HG03378 (cell line): Measurements from ENCODE around the gene EEF1AKMT4.

Experiments used
- ATAC-seq: cut with Tn5 transposase; IDR thresholded peaks from one replicate; pipeline ENCODE4 v1.9.1; 2021; ENCODE audit warnings: mild to moderate bottlenecking, moderate library complexity; ENCODE audit not compliant: unreplicated experiment

Gene EEF1AKMT4

DNA sequence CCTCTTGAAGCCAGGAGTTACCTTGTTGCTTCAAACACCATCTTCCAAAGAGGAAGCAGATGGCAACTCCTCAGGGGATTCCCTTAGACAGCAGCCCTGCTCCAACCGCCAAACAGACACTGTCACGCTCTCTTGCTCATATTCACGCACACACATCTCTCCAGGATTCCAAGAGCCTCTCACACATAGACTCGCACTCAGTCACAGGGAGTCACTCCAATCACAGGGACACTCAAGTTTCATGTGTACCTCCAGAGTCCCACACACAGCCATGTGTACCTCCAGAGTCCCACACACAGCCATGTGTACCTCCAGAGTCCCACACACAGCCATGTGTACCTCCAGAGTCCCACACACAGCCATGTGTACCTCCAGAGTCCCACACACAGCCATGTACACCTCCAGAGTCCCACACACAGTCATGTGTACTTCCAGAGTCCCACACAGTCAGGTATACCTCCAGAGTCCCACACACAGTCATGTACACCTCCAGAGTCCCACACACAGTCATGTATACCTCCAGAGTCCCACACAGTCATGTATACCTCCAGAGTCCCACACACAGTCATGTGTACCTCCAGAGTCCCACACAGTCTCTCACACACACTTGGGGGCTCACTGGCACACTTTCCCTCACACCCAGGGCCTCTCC, 14.0 kb upstream of the EEF1AKMT4 start:
- ATAC-seq = no peak

DNA sequence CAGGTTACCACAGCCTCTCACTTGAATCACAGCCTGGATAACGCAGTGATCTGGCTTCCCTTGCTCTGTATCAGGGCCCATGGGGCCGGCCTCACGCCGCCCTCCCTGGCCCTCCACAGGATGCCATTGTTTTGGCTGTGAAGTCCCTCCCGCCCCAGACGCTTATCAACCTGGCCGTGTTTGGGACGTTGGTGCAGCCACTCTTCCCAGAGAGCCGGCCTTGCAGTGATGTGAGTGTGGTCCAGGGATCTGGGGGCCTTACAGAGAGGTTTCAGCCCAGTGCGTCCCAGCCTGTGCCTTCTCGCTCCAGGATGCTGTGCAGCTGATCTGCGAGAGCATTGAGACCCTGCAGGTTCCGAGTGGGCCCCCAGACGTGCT, 13.4 kb upstream of the EEF1AKMT4 start:
- no peak for ATAC-seq

DNA sequence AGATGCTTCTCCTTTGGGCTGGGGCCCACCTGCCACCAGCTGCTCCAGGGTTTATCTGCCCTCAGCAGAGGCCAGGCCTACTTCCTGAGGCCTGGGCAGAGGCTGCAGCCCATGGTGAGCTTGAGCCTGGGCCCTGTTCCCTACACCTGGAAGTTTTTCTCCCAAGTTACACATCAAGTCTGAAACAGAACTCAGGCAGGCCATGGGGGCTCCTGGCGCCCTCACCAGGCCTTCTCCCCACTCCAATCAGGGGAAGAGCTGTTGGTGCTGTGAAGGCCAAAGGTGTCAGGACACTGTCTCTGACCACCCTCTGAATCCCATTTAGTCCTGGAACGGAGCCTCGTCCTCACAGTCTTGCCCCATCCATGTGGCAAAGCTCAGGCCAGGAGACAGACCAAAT, 12.8 kb upstream of the EEF1AKMT4 start:
- no peak for ATAC-seq

DNA sequence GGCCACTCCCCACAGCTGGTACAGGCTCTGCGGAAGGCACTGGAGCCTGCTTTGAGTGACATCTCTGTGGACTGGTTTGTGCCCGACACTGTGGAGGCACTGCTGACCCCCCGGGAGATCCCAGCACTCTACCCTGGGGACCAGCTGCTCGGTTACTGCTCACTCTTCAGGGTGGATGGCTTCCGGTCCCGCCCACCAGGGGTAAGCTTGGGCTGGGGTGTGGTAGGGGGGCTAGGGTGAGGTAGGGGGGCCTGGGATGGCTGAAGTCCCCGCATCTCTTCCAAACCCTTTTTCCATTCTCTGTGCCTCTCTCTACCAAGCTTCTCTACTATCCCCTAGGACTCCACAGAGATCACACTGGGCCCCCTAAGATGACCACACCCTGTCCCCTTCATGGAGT, 12.3 kb upstream of the EEF1AKMT4 start:
- no peak for ATAC-seq

DNA sequence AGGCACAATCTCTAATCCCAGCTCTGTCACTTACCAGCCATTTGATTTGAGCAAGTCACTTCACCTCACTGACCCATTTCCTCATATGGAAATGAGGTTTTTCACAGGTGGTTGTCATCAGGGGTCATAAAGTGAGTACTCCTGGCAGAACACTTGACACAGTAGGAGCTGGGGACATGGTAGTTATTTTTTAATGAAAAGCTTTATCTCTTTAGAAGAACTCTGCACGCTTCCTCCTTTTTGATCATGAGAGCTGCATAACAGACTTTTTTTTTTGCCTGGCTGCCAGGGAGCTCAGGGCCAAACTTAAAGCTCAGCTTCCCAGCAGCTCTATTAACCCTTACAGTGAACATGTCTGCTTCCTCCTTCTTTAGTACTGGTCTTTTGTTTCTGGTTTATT, 11.7 kb upstream of the EEF1AKMT4 start:
- no peak for ATAC-seq

DNA sequence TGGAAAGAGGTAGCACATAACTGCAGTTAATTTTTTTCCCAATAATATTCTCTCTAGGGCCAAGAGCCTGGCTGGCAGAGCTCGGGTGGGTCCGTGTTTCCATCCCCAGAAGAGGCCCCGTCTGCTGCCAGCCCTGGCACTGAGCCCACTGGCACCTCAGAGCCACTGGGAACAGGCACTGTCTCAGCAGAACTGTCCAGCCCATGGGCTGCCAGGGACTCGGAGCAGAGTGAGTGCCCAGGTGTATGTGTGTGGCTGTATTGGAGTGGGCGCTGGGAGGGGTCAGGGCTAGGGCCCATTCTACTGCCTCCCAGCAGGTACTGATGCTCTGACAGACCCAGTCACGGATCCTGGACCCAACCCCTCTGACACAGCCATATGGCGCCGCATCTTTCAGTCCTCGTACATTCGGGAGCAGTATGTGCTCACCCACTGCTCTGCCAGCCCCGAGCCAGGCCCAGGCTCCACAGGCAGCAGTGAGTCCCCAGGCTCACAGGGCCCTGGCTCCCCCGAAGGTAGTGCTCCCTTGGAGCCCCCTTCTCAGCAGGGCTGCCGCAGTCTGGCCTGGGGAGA, 11.1 kb upstream of the EEF1AKMT4 start:
- no peak for ATAC-seq

DNA sequence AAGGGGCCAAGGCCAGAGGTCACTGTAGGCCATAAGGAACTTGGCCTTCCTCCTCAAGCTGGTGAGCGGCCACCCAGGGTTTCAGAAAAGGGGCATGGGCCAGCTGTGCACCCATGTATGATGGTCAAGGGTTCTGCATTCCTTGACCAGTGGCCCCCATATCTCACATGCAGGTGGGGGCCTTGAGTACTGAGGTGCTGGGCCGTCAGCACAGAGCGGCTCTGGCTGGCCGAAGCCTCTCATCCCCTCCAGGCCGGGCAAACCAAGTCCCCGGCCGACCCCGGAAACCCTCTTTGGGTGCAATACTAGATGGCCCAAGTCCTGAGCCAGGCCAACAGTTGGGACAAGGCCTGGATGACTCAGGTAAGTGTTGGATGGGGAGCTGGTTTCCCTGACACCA, 10.3 kb upstream of the EEF1AKMT4 start:
- no peak for ATAC-seq

DNA sequence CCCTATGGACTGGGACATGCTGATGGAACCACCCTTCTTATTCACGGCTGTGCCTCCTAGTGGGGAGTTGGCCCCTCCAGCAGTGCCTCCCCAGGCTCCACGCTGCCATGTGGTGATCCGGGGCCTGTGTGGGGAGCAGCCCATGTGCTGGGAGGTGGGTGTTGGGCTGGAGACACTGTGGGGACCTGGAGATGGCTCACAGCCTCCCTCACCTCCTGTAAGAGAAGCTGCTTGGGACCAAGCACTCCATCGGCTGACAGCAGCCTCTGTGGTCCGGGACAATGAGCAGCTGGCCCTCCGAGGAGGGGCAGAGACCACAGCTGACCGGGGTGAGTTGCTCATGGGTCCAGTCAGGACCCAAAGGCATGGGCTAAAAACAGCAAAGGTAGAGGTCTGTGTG, 9.8 kb upstream of the EEF1AKMT4 start:
- ATAC-seq = no peak

DNA sequence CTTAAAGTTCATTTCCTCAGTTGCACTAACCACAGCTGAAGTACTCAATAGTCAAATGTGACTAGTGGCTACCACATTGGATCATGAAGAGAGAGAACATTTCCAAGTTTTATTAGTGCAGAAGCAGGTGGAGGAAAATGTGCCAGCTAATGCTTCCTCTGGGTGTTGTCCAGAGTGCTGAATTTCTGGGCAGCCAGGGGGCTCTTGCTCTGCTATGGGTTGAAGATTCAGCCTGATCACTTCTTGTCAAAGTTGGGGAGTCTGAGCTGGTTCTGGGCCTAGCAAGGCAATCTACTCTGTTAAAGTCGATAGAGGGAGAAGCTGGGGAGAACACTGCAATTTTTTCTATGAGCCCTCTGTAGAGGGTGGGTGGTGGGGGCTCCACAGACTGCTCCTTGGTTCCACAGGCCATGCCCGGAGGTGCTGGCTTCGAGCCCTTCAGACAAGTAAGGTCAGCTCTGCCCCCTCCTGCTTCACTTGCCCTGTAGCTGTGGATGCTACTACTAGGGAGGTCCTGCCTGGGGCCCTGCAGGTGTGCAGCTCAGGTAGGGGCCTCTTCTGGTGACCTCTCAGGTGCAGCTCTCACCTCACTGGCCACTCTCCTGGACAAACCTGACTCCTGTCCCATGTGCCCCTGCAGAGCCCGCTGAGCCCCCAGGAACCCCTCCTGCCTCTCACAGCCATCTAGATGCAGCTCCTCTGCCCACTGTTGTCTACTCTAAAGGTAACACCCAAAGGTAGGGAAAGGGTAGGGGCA, 8.9 kb upstream of the EEF1AKMT4 start:
- no peak for ATAC-seq

DNA sequence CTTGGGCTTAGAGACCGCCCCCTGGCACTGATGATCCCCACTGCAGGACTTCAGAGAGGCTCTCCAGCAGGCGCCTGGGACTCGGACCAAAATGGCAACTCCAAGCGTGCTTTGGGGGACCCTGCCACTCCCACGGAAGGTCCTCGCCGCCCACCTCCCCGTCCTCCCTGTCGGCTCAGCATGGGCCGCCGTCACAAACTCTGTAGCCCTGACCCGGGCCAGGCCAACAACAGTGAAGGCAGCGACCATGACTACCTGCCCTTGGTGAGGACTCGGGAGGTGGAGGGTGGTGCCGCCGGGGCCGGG, 8.4 kb upstream of the EEF1AKMT4 start:
- no peak for ATAC-seq

DNA sequence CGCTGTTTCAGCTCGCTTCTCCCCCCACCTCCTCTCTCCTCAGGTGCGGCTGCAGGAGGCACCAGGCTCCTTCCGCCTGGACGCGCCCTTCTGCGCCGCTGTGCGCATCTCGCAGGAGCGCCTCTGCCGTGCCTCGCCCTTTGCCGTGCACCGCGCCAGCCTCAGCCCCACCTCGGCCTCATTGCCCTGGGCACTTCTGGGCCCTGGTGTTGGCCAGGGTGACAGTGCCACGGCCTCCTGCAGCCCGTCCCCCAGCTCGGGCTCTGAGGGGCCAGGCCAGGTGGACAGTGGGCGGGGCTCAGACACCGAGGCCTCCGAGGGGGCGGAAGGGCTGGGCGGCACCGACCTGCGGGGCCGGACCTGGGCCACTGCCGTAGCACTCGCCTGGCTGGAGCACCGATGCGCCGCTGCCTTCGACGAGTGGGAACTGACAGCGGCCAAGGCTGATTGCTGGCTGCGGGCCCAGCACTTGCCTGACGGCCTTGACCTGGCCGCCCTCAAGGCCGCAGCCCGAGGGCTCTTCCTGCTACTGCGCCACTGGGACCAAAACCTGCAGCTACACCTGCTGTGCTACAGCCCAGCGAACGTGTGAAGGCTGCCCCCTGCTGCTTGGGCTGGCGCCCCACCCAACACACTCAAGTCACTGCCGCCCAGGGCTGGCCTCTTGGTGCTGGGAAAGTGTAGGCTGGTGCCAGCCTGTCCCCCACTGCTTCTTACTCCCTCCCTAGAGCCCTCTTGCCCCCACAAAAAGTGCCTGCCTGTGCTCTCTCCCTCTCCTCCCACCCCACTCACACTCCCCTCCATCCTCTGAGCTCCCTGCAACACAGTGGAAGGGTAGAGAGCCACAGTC, 7.8 kb upstream of the EEF1AKMT4 start:
- ATAC-seq = no peak

DNA sequence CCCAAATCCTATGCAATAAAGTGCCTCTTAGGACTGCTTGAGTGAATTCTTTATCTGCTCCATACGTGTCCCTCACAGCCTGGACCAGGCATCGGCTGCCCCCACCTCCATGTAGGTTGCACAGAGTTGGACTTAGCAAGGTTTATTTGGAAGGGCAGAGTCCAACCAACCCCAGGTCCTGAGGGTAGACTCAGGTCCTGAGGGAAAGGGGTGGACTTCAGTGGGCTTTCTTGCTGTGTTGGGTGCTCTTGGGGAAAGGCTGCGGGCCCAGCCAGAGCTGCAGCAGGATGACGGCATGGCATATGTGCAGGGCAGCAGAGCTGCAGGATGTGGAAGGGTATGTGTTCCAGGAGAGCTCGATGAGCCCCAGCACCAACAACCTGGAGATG, 7.2 kb upstream of the EEF1AKMT4 start:
- ATAC-seq = no peak

DNA sequence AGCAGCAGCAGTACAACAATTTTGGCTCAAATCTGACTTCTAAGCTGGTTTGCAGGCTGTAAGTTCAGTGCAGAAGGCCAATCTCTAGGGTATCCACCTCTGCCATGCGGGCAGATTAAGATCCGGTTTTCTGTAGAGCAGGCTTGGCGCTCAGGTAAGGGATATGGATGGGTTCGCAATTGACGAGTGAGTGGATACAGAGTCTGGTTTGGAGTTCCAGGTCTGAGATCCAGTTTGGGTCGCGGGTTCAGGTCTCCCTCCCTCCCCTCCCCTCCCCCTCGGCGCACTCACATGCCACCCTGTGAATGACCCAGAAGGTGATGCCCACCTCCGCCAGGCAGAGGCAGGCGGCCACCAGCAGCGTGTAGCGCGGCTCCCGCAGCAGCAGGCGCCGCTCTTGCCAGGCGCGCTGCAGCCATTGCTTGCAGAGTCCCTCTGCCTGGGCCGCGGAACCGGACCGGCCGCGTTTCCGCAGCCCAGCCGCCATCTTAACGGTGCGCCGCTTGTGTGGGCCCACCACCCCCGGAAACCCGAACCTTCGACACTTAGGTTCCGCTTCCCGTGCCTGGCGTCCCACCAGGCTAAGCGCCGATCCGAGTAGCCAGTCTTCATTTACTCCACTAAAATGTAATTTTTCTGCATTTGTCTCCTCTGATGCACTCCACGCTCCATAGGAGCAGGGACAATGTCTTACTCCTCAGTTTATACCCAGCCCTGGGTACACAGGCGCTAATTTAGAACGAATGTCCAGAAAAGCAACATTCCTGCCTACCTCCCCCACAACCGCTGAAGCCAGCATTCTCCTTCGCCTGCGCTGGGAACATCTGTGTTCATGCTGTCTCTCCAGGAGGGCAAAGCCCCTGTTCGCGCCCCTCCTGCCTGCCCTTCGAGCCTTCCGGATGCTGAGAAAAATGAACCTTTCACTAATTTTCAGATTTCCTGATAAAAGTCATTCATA, 739 bp upstream of the EEF1AKMT4 start, which contains the start of gene ALG3:
Gene ALG3, minus strand, starts transcription at position 509 of the 958 bp plus-strand sequence. Its CDS starts 22 bp downstream, at position 487.
- ATAC-seq = peak; percentile 33

DNA sequence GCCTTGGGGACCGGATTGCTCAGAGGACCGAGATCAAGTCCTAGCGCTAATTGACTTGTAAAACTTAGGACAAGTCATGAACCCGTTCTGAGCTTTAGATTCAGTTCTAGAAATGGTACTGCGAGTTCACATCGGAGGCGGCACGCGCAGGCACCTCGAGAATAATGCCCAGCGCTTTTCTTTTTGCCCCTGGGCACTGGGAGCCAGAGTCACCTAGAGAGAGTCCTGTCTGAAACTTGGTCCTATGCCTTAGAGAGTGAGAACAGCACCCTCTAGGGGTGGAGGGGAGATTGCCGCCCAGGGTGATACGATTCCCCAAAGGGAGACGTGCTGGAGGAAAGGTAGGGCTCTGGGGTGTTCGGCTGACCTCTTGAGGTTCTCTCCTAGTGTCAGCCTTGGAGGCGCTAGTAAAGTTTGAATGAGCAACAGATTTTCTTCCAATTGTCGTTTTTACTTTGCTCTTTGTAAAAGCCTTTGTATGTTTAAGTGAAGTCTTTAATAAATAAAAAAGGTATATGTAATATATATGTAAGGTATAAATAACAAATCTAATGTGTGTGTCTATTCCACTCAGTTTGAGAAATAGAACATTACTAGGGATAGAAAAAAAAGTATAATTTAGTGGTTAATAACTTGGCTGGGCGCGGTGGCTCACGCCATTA, 826 bp downstream of the EEF1AKMT4 start:
- peak; percentile 74 for ATAC-seq

DNA sequence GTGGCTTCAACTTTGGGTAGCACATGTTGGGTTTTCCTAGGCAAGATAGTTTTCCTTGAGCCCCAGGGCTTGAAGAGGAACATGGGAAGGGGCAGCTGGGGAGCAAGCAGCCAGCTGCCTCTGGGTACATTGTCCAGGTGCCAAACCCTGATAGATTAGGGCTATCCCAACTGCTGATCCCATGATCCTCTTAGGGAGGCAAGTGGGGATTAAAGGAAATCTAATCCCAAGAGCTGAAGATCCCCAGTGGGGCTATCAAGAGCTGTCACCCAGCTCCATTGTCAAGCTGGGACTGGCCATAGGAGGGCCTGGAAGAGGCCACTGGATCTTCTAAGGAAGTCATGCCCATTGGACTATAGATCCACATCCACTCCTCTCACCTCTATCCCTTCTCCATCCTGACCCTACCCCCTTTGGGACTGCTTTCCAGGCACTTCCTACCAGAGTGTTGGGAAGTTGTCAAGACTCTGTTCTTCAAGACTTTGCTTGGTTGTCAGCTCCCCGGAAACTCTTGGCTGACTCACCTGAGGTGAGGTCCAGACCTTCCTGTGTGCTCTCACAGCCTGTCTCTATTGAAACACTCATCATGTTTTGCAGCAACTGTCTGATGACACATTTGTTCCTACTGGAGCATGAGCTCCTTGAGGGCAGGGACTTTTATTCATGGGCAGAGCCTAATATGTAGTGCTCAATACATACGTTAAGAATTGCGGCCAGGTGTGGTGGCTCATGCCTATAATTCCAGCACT, 6.0 kb downstream of the EEF1AKMT4 start:
- ATAC-seq = no peak

DNA sequence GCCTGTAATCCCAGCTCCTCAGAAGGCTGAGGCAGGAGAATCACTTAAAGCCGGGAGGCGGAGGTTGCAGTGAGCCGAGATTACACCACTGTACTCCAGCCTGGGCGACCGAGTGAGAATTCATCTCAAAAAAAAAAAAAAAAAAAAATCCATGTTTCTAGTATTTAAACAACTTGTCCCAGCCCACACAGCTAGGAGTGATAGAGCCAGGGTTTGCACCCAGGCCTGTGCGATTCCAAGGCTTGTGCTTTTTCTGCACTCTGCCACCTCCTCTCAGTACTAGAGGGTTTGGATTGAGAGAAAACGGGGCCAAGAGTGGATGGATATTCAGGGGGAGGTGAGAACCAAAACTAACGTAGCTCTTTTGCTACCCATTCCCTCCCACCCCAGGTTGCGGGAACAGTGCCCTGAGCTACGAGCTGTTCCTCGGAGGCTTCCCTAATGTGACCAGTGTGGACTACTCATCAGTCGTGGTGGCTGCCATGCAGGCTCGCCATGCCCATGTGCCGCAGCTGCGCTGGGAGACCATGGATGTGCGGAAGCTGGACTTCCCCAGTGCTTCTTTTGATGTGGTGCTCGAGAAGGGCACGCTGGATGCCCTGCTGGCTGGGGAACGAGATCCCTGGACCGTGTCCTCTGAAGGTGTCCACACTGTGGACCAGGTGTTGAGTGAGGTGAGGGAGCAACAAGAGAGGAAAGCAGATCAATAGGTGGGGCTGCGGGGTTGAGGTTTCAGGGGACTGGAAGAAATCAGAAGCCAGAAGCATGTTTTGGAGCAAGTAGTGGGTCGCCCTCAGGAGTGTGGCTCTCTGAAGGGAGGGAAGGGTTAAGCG, 7.8 kb downstream of the EEF1AKMT4 start:
- no peak for ATAC-seq

DNA sequence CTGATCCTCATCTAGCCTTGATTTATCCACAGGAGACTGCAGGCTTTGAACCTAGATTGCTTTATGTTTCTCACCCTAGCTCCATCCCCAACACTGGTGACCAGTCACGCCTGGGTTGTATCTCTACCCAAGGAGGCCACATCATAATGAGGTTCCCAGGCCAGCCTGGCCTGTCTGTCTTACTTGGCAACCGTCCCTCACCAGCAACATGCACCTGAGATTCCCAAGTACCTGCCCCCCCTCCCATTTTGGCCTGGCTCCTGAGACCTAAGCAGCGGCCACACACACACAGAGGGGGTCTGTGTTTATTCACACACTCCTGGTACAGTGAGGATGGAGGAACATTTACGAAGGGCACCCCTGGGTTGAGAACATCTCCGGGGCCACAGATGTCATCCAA, 9.5 kb downstream of the EEF1AKMT4 start:
- no peak for ATAC-seq

DNA sequence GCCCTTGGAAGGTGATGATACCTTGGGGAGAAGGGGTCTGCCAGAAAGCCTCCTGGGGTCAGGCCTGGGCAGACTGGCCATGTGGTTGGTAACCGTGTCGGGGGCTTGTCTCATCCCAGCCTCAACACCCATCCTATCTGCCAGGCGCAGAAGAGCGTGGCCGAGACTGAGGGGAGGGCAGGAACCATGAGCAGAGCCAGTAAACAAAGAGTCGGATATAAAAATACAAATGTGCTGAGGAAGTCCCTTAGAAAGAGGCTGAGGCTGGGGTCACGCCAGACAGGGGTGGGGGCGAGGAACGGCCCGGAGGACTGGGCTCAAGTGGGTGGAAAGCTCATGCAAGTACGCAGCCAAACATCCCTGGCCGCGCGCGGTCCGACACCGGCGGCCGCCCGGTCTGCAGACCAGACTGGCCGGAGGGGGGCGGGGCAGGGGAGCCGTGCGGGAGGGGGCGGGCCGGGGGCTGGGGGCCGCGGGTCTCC, 10.0 kb downstream of the EEF1AKMT4 start:
- ATAC-seq = no peak
